IMR-90 (cell line): Measurements from ENCODE around the gene SEMA4D. TPM values are rescaled to one million over a fixed set of nuclear protein-coding genes. Genes with fewer than 3 reads are reported as not detected.

Experiments used
- ATAC-seq: fragments of 200-7000 bp; cut with Tn5 transposase; 2 replicates; pipeline ENCODE4 v1.9.1; 2020; ENCODE audit warnings: low read depth, mild to moderate bottlenecking, moderate library complexity
- BruUV-seq: library from RNA; stranded (reverse); fragments of 400-500 nt; replicated peaks from 2 replicates; lab custom pipeline; 2021; lab: Mats Ljungman, UMichigan
- CTCF ChIA-PET: fragments of 300-600 bp; formaldehyde crosslinking; extraction: SDS; loops from one replicate; lab custom pipeline; 2021; ENCODE audit warnings: antibody characterized with exemption; lab: Yijun Ruan, JAX
- POLR2A ChIA-PET: fragments of 300-600 bp; sonication (Branson Sonifier 250); formaldehyde crosslinking; loops from one replicate; lab custom pipeline; 2022; ENCODE audit warnings: antibody characterized with exemption; ENCODE audit not compliant: unreplicated experiment; lab: Charles Lee
- DNase-seq: peaks from one replicate; pipeline ENCODE4 v3.0.0; 2013
- H2AFZ ChIP-seq: replicated peaks from 2 replicates; pipeline ENCODE3; 2013; ENCODE audit warnings: low read length, mild to moderate bottlenecking; ENCODE audit not compliant: poor library complexity
- H2AK5ac ChIP-seq: 2 replicates; pipeline ENCODE4 v1.6.1; 2013; ENCODE audit warnings: low read depth, low read length, inconsistent platforms
- H2AK9ac ChIP-seq: replicated peaks from 2 replicates; pipeline ENCODE3; 2013; ENCODE audit warnings: mild to moderate bottlenecking, low read depth, low read length, moderate library complexity; ENCODE audit not compliant: poor library complexity
- H2BK120ac ChIP-seq: 2 replicates; pipeline ENCODE4 v1.6.1; 2013; ENCODE audit warnings: low read depth, low read length, inconsistent platforms
- H2BK15ac ChIP-seq: 3 replicates; pipeline ENCODE4 v1.6.1; 2013; ENCODE audit warnings: low read depth, low read length, inconsistent platforms
- H2BK20ac ChIP-seq: 2 replicates; pipeline ENCODE4 v1.6.1; 2013; ENCODE audit warnings: low read depth, mild to moderate bottlenecking, inconsistent platforms, low read length, moderate library complexity
- H2BK5ac ChIP-seq: 2 replicates; pipeline ENCODE4 v1.6.1; 2013; ENCODE audit warnings: mild to moderate bottlenecking, low read depth, low read length, inconsistent platforms; ENCODE audit not compliant: poor library complexity, severe bottlenecking
- H3K14ac ChIP-seq: replicated peaks from 2 replicates; pipeline ENCODE4 v1.6.1; 2013; ENCODE audit warnings: low read depth, low read length, inconsistent platforms
- H3K18ac ChIP-seq: 2 replicates; pipeline ENCODE4 v1.6.1; 2013; ENCODE audit warnings: low read depth, low read length, control low read depth
- H3K23ac ChIP-seq: 2 replicates; pipeline ENCODE4 v1.6.1; 2013; ENCODE audit warnings: low read depth, low read length, inconsistent platforms
- H3K27ac ChIP-seq: 2 replicates; pipeline ENCODE4 v1.5.1; 2013; ENCODE audit warnings: mild to moderate bottlenecking, control low read depth, low read length; ENCODE audit not compliant: insufficient read depth
- H3K27me3 ChIP-seq: 2 replicates; pipeline ENCODE4 v1.6.1; 2013; ENCODE audit warnings: low read length; ENCODE audit not compliant: control insufficient read depth, insufficient read depth
- H3K36me3 ChIP-seq: 2 replicates; pipeline ENCODE4 v1.6.1; 2013; ENCODE audit warnings: low read length, mixed read lengths; ENCODE audit not compliant: control insufficient read depth, insufficient read depth
- H3K4ac ChIP-seq: 2 replicates; pipeline ENCODE4 v1.6.1; 2013; ENCODE audit warnings: low read depth, low read length, inconsistent platforms
- H3K4me1 ChIP-seq: 2 replicates; pipeline ENCODE4 v1.6.1; 2013; ENCODE audit warnings: low read length, mixed read lengths; ENCODE audit not compliant: control insufficient read depth, insufficient read depth
- H3K4me2 ChIP-seq: 2 replicates; pipeline ENCODE4 v1.6.1; 2013; ENCODE audit warnings: low read depth, mild to moderate bottlenecking, control low read depth, low read length, moderate library complexity
- H3K4me3 ChIP-seq: 2 replicates; pipeline ENCODE4 v1.5.1; 2013; ENCODE audit warnings: low read depth, mild to moderate bottlenecking, control low read depth, low read length, moderate library complexity; ENCODE audit not compliant: insufficient read depth
- H3K56ac ChIP-seq: 2 replicates; pipeline ENCODE4 v1.6.1; 2013; ENCODE audit warnings: low read length, inconsistent platforms; ENCODE audit not compliant: insufficient read depth; ENCODE audit errors: extremely low read depth
- H3K79me1 ChIP-seq, 2 experiments: 2 replicates each; pipeline ENCODE4 v1.6.1; 2013; ENCODE audit warnings: low read length in 2 of 2, inconsistent platforms in 1 of 2, low read depth in 1 of 2
- H3K9ac ChIP-seq: 2 replicates; pipeline ENCODE4 v1.6.1; 2013; ENCODE audit warnings: low read depth, low read length, control low read depth
- H3K9me1 ChIP-seq: 2 replicates; pipeline ENCODE4 v1.6.1; 2013; ENCODE audit warnings: low read length, inconsistent platforms; ENCODE audit not compliant: insufficient read depth
- H3K9me3 ChIP-seq: 2 replicates; pipeline ENCODE4 v1.6.1; 2013; ENCODE audit warnings: low read length; ENCODE audit not compliant: control insufficient read depth, insufficient read depth
- H4K20me1 ChIP-seq: 2 replicates; pipeline ENCODE4 v1.6.1; 2013; ENCODE audit warnings: low read length, inconsistent platforms; ENCODE audit not compliant: insufficient read depth
- H4K5ac ChIP-seq: 2 replicates; pipeline ENCODE4 v1.6.1; 2013; ENCODE audit warnings: mild to moderate bottlenecking, low read depth, low read length, control low read depth
- H4K8ac ChIP-seq, 2 experiments: 2 replicates each; pipeline ENCODE4 v1.6.1; 2013; ENCODE audit warnings: low read depth in 2 of 2, low read length in 2 of 2, control low read depth in 1 of 2, inconsistent platforms in 1 of 2
- H4K91ac ChIP-seq: 2 replicates; pipeline ENCODE4 v1.6.1; 2013; ENCODE audit warnings: low read depth, low read length, inconsistent platforms; ENCODE audit not compliant: insufficient read depth
- BHLHE40 ChIP-seq: fragments of 150-350 bp; IDR thresholded peaks from 2 replicates; pipeline ENCODE4 v1.6.1; 2016; ENCODE audit warnings: mild to moderate bottlenecking, low read depth, low read length
- CHD1 ChIP-seq: IDR thresholded peaks from 2 replicates; pipeline ENCODE4 v1.6.1; 2012; ENCODE audit warnings: low read depth, low read length, improper control_type of control experiment
- CTCF ChIP-seq: conservative IDR thresholded peaks from 2 replicates; pipeline ENCODE4 v1.5.1; 2012; ENCODE audit warnings: mild to moderate bottlenecking, low read depth, low read length, improper control_type of control experiment
- ELK1 ChIP-seq: fragments of 150-350 bp; IDR thresholded peaks from 2 replicates; pipeline ENCODE4 v1.6.1; 2016; ENCODE audit warnings: low read depth, mild to moderate bottlenecking, low read length, moderate library complexity, borderline replicate concordance
- FOS ChIP-seq: fragments of 150-350 bp; IDR thresholded peaks from 2 replicates; pipeline ENCODE4 v1.6.1; 2016; ENCODE audit warnings: low read depth, low read length
- MAFK ChIP-seq: IDR thresholded peaks from 2 replicates; pipeline ENCODE4 v1.6.1; 2012; ENCODE audit warnings: low read depth, low read length, improper control_type of control experiment
- MAZ ChIP-seq: IDR thresholded peaks from 2 replicates; pipeline ENCODE4 v1.6.1; 2012; ENCODE audit warnings: low read depth, mild to moderate bottlenecking, low read length, improper control_type of control experiment, moderate library complexity, borderline replicate concordance
- NFE2L2 ChIP-seq: fragments of 150-350 bp; IDR thresholded peaks from 2 replicates; pipeline ENCODE4 v1.6.1; 2016; ENCODE audit warnings: low read depth, mild to moderate bottlenecking, low read length
- POLR2A ChIP-seq: IDR thresholded peaks from 2 replicates; pipeline ENCODE4 v1.6.1; 2012; ENCODE audit warnings: mild to moderate bottlenecking, low read depth, low read length
- RAD21 ChIP-seq: IDR thresholded peaks from 2 replicates; pipeline ENCODE4 v1.6.1; 2012; ENCODE audit warnings: low read length, improper control_type of control experiment
- RCOR1 ChIP-seq: IDR thresholded peaks from 2 replicates; pipeline ENCODE4 v1.6.1; 2012; ENCODE audit warnings: mild to moderate bottlenecking, low read length, improper control_type of control experiment; ENCODE audit not compliant: insufficient replicate concordance
- RFX5 ChIP-seq: IDR thresholded peaks from 2 replicates; pipeline ENCODE4 v1.8.0; 2012; ENCODE audit warnings: low read depth, mild to moderate bottlenecking, low read length, moderate library complexity
- USF2 ChIP-seq: fragments of 150-350 bp; IDR thresholded peaks from 2 replicates; pipeline ENCODE4 v1.6.1; 2017; ENCODE audit warnings: mild to moderate bottlenecking, antibody characterized with exemption, low read length, low read depth
- whole genome bisulfite sequencing, 2 experiments: methylation state at CpG; one replicate each; pipeline versions ENCODE4 v1.1.5 to v1.1.7; 2013; ENCODE audit warnings: missing lambda C conversion rate in 2 of 2; ENCODE audit not compliant: insufficient read length in 1 of 2; ENCODE audit errors: extremely low coverage in 2 of 2; 5-methylcytosine and 5-hydroxymethylcytosine counted together
- dilution Hi-C: fragments of 300-500 bp; cut with HindIII; formaldehyde crosslinking; loops from one replicate; pipeline ENCODE4 v1.14.3; 2018; ENCODE audit warnings: low sequenced_read_pairs; ENCODE audit not compliant: unreplicated experiment
- in situ Hi-C: fragments of 300-500 bp; cut with MboI; formaldehyde crosslinking; loops from 3 replicates; pipeline ENCODE4 v1.14.3; 2019; ENCODE audit warnings: low sequenced_read_pairs, inconsistent platforms, mixed read lengths
- intact Hi-C: fragments of 100-400 bp; cut with micrococcal nuclease; formaldehyde crosslinking; loops from 2 replicates; pipeline ENCODE4 v1.10.0; 2022
- polyA plus RNA-seq, 3 experiments: library from polyadenylated mRNA; depleted of rRNA; stranded (reverse); fragments of >200 nt; gene quantifications; 2 replicates each; pipeline ENCODE4 v1.2.3, GENCODE V29; 2012; ENCODE audit warnings: low replicate concordance in 1 of 3
- total RNA-seq: library from RNA; depleted of rRNA; stranded (reverse); fragments of >200 nt; gene quantifications from 2 replicates; pipeline ENCODE4 v1.2.3, GENCODE V29; 2012

Gene SEMA4D
- total and polyA plus RNA-seq, 2 of the 4 experiments (the other 2 are of a cell fraction) = 0.90 to 1.5 TPM

- no peak overlapping the region for H2AK9ac ChIP-seq
- no peak overlapping the region for H2BK5ac ChIP-seq
- dilution Hi-C loops (no loop called here), in situ Hi-C loops (no loop called here), intact Hi-C loops (no loop called here)
- H4K20me1 ChIP-seq = peaks cover 2% of the 10 kb centered on the region; the same call in 1 of the 2 replicates
- no peaks in the 10 kb centered on the region for H3K27me3 ChIP-seq
- DNase-seq (no peak), ATAC-seq (no peak)
- no peak overlapping the region for H3K27ac ChIP-seq
- H3K36me3 ChIP-seq = no peaks in the 10 kb centered on the region
- BruUV-seq = no TSS peak
- no peak overlapping the region for H3K4me3 ChIP-seq
- no peak overlapping the region for H3K18ac ChIP-seq
- no peak for TF ChIP-seq RAD21
- TF ChIP-seq MAZ = no peak
- no peak for TF ChIP-seq NFE2L2
- TF ChIP-seq MAFK = no peak
- TF ChIP-seq USF2 = no peak
- no peak for TF ChIP-seq CHD1
- TF ChIP-seq POLR2A = no peak
- no peak for TF ChIP-seq ELK1
- TF ChIP-seq CTCF = no peak
- no peak for TF ChIP-seq RFX5
- TF ChIP-seq RCOR1 = no peak
- TF ChIP-seq FOS = no peak
- no peak for TF ChIP-seq BHLHE40
- H3K4me1 ChIP-seq = peaks cover 8% of the 10 kb centered on the region; the same call in 1 of the 2 replicates
- no peak overlapping the region for H2AK5ac ChIP-seq
- no peak overlapping the region for H3K9ac ChIP-seq
- no peak overlapping the region for H3K4ac ChIP-seq
- H3K4me2 ChIP-seq = no peak overlapping the region
- no peaks in the 10 kb centered on the region for H3K9me3 ChIP-seq
- H2BK120ac ChIP-seq = no peak overlapping the region
- ChIA-PET CTCF (no interaction called here), POLR2A (no interaction called here)
- no peak overlapping the region for H3K56ac ChIP-seq
- H3K9me1 ChIP-seq = no peaks in the 10 kb centered on the region
- H3K23ac ChIP-seq = no peak overlapping the region
- 0 out of 4 replicates have a peak, but pooled peaks cover 0 to 2% of the 10 kb centered on the region in 2 experiments for H3K79me1 ChIP-seq
- H2AFZ ChIP-seq = no peak overlapping the region
- no peak overlapping the region for H4K91ac ChIP-seq
- no peak overlapping the region for H3K14ac ChIP-seq
- H2BK15ac ChIP-seq = no peak overlapping the region
- H4K8ac ChIP-seq = no peak overlapping the region
- no peak overlapping the region; the same call in 1 of the 2 replicates for H4K5ac ChIP-seq
- WGBS, 2 experiments = no CpG with 5 or more reads among the region's 7 CpGs
- 0 out of 2 replicates have a peak overlapping the region, but pooled peaks have one; percentile 10 for H2BK20ac ChIP-seq
Measured at GRCh38 chr9:89464300-89464901, 33.5 kb downstream of the SEMA4D start.
